SW480 (cell line): ENCODE measurements around the gene RUNDC3A.
"Not testable (repeated sequence)": the region's sequence is repeated elsewhere in the genome, so short reads cannot be mapped to it uniquely, and the experiment has no call there.

Experiments used
- DNase-seq: peaks from one replicate; pipeline ENCODE4 v3.0.0-alpha.2; 2016; ENCODE audit warnings: low spot score

Gene RUNDC3A

GRCh38 chr17:44359006-44359405, 50.6 kb downstream of the RUNDC3A start:
- no peak for DNase-seq

- DNase-seq: no peak
Measured at GRCh38 chr17:44359458-44360143, 51.2 kb downstream of the RUNDC3A start.

- DNase-seq: no peak
Measured at GRCh38 chr17:44360144-44360533, 51.7 kb downstream of the RUNDC3A start.

DNA sequence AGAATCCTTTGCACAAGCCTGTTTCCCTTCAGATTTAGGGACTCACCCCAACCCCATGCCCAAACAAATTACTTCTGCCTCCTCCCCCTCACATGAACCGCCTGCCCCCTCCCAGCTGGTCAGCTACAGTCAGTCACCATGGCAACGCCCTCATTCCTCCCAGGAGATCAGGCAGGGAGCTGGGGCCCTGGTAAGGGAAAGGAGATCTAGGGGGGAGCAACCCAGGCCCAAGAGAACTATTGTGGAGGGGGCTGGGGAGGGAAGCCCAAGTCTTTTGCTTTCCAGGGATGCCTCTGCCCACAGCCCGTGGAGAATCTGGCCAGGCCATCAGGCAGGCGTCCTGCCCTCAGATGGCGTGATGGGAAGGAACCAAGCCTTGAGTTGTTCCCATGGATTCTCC, 52.4 kb downstream of the RUNDC3A start:
- DNase-seq: no peak

DNA sequence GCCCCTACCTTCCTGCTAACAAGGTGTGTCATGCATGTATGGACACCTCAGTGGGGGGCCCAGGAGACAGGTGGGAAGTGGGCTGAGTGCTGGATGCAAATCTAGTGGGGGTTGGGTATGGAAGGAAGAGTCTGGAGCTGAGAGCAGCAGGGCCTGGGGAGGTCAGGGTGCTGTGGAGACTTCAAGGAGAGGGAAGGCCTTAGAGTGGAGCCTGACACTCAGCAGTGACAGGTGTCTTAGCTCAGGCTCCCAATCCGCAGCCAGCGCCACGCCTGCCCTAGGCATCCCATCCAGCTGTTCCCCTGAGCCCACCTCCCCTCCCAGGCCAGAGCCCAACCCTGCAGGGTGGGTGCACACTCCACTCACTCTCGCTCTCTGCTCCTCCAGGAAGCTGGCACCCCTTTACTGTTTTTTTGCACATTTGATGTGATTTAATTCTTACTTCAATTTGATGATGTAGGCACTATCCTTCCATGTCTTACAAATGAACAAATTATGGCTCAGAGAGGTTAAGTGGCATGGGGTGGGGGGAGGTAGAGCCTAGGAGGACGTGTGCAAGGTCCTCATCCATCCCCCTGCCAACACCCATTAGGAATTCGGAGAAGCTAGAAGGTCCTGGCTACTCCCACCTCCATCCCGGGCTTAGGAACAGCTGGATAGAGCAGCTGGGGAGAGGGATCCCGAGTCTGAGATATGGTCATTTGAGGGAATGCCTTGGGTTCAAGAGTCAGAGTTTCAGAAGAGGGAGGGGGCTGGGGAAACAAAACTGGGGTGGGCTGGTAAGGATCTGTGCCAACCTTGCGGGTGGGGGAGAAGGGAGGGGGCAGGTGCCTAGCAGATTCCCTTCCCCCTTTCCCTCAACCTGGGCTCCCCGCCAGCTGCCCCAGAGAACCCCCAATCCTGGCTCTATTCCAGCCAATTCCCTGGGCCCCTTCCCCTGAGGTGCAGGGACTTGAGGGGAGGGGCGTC, 53.2 kb downstream of the RUNDC3A start:
- DNase-seq: no peak

- DNase-seq: no peak
Measured at GRCh38 chr17:44362459-44362948, 54.1 kb downstream of the RUNDC3A start.

DNA sequence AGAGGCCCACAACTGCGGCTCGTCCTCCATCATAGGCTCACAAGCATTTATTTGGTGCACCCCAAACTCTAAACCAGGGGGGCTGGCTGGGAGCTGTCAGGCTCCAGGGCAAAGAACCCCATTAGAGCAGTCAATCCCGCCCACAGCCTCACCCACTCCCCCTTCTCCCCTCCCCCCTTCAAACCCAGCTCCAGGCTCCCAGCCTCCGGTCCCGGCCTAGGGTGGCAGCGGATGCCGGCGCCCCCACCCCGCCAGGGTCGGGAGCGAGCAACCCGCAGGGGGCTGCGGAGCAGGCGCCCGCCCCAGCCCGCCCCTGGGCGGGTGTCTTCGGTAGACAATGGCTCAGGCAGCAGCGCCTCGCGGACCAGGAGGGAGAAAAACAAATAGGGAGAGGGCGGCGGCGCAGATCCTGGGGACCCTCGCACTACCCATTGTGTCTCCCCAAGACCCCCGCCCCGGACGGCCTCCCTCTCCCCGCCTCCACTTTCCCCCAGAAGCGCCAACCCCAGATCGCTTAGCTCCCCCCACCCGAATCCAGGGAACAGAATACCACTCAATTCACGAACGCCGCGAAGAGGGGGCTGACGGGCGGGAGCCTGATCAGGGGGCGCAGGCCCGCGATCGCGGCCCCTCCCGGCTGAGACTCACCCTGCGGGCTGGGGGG, 54.7 kb downstream of the RUNDC3A start:
- DNase-seq: no peak

- peak; percentile 48 for DNase-seq
Measured at GRCh38 chr17:44363613-44364159, 55.3 kb downstream of the RUNDC3A start, which contains the start of gene FAM171A2. Gene FAM171A2, minus strand, starts transcription at chr17:44363853. Its CDS starts 139 bp downstream, at chr17:44363714.

DNA sequence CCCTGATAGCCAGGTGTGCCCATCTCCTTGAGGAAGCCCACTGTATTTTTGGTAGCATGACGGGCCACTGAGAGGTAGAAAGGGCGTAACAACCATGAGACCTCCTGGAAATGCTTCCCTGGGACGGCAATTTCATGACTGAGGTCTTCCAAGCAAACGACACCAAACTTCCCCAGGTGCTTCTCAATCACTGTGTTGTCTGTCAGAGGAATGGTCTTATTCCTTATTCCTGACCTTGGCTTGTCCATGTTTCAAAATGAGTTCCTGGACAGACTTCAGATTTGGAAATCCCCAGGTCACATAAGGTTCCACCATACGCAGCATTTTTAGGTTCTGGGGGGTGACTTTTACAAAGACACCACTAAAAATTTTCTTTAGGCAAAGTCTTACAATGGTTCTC, 56.6 kb downstream of the RUNDC3A start:
- DNase-seq: not testable (repeated sequence)

GRCh38 chr17:44367231-44367979, 59.0 kb downstream of the RUNDC3A start:
- DNase-seq: no peak
